GM19193 (cell line): Measurements from ENCODE around the gene ANO7.

Experiments
- POLR2A ChIP-seq: IDR thresholded peaks from 4 replicates; pipeline ENCODE4 v1.6.1; 2011; ENCODE audit not compliant: insufficient read depth, insufficient read length; ENCODE audit errors: extremely low read depth

ANO7 gene

GRCh38 chr2:241223211-241224017 lies 34.9 kb downstream of the ANO7 start:
- TF ChIP-seq POLR2A: no peak

GRCh38 chr2:241224018-241224850 lies 35.8 kb downstream of the ANO7 start:
- TF ChIP-seq POLR2A: no peak

GRCh38 chr2:241224851-241225438 lies 36.5 kb downstream of the ANO7 start:
- TF ChIP-seq POLR2A: no peak

- TF ChIP-seq POLR2A: no peak
Observed at GRCh38 chr2:241225545-241225944, 37.1 kb downstream of the ANO7 start.

GRCh38 chr2:241225983-241226382 lies 37.5 kb downstream of the ANO7 start:
- TF ChIP-seq POLR2A: no peak

- no peak for TF ChIP-seq POLR2A
Observed at GRCh38 chr2:241226723-241227572, 38.5 kb downstream of the ANO7 start.

GRCh38 chr2:241227594-241227993 lies 39.1 kb downstream of the ANO7 start:
- no peak for TF ChIP-seq POLR2A

GRCh38 chr2:241228081-241228859 lies 39.8 kb downstream of the ANO7 start:
- no peak for TF ChIP-seq POLR2A

GRCh38 chr2:241228860-241229516 lies 40.5 kb downstream of the ANO7 start:
- TF ChIP-seq POLR2A: no peak

GRCh38 chr2:241229563-241230401 lies 41.3 kb downstream of the ANO7 start:
- no peak for TF ChIP-seq POLR2A

GRCh38 chr2:241230435-241230834 lies 42.0 kb downstream of the ANO7 start:
- TF ChIP-seq POLR2A: no peak

- no peak for TF ChIP-seq POLR2A
Observed at GRCh38 chr2:241232736-241233575, 44.5 kb downstream of the ANO7 start.
